ENCODE data around the gene SKA3. TPM values are rescaled to one million over a fixed set of nuclear protein-coding genes. Genes with fewer than 3 reads are reported as not detected.
"Not testable (repeated sequence)": the region's sequence is repeated elsewhere in the genome, so short reads cannot be mapped to it uniquely, and the experiment has no call there.

Gene SKA3
- total RNA-seq: 1 to 10 TPM in 2 of 4 donors, under 1 TPM in 1, not detected in 1; 0.96 to 1.9 (median 1.1) TPM

DNA sequence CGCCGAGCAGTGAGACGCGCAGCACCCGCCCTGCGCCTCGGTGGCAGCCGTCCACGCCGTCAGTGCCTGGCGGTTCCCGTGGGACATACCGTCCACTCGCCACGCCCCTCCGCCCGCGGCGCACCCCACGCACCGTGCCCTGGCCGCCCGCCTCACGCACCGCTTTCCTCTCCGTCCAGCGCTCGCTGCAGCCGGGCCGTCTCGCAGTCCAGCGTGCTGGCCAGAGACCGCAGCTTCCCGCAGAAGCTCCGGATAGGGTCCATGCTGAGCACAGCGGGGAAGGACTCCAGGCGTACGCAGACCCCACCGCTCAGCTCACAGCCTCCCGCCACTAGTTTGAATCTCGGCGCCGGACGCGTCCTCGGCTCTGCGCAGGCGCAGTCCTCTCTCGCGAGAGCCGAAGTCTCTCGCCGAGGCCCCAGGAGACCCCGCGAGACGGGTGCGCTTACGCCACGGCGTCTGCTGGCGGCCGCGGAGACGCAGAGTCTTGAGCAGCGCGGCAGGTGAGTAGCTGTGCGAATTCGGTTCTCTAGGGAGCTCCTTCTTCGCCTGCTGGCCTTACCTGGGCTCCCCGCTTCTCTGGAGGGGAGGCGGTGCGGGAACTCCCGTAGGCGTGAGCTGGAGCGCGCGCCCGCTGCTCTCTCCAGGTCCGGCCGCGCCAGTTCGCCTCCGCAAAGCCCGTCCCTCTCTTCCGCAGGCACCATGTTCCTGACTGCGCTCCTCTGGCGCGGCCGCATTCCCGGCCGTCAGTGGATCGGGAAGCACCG, at the start of gene SKA3, which contains the start of gene MRPL57:
SKA3 (minus strand) TSS at position 338 of the 767 bp plus-strand sequence; CDS start at position 263, 75 bp downstream.
MRPL57 (plus strand) TSS at position 444 of the 767 bp plus-strand sequence; CDS start at position 703, 259 bp downstream.
- ATAC-seq (ENCODE audit: low FRiP score) (peak; percentile 98), DNase-seq (ENCODE audit: low spot score) (peak; percentile 78)
- TF ChIP-seq, protein P1, sequence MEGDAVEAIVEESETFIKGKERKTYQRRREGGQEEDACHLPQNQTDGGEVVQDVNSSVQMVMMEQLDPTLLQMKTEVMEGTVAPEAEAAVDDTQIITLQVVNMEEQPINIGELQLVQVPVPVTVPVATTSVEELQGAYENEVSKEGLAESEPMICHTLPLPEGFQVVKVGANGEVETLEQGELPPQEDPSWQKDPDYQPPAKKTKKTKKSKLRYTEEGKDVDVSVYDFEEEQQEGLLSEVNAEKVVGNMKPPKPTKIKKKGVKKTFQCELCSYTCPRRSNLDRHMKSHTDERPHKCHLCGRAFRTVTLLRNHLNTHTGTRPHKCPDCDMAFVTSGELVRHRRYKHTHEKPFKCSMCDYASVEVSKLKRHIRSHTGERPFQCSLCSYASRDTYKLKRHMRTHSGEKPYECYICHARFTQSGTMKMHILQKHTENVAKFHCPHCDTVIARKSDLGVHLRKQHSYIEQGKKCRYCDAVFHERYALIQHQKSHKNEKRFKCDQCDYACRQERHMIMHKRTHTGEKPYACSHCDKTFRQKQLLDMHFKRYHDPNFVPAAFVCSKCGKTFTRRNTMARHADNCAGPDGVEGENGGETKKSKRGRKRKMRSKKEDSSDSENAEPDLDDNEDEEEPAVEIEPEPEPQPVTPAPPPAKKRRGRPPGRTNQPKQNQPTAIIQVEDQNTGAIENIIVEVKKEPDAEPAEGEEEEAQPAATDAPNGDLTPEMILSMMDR (IDR thresholded peaks at IDR 0.05): no peak

DNA sequence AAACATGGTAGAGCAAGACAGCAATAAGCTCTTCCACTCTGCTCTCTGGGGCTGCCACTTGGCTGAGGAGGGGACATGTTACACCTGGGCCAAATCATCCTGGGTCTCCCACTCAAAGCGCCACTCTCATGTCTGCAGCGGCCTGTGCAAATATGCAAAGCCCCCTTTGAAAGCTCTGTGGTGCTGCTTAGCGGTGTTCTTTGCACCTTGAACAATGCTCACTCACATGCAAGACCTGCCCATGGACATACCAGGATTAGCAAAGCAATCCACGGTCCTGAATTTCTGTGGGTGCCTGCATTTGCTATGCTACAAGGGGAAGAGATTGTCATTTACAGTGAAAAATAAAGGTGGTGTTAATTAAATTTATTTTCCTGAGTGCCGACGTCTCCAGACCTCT, 48.7 kb upstream of the SKA3 start:
- DNase-seq (ENCODE audit: low spot score) (no peak), ATAC-seq (ENCODE audit: low FRiP score) (no peak)
- TF ChIP-seq, protein P1 (IDR thresholded peaks at IDR 0.05): no peak

DNA sequence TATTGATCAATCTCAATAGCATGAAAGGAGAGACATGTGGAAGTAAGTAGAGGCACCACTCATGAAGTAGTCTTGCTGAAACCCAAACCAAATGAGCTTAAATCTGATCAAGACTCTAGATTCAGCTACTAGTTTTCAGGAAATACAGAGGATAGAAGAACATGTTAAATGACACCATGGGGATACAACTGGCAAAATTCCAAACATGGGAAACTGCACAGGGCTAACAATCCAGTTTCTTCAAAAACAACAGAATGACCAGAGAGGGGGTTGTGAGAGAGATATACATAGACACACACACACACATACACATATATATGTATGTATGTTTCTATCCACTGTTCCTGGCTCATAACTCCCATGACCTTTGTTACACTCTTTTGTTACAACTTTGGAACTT, 44.9 kb upstream of the SKA3 start:
- DNase-seq (ENCODE audit: low spot score): no peak
- TF ChIP-seq, protein P1 (IDR thresholded peaks at IDR 0.05): no peak
- no peak for ATAC-seq (ENCODE audit: low FRiP score)

DNA sequence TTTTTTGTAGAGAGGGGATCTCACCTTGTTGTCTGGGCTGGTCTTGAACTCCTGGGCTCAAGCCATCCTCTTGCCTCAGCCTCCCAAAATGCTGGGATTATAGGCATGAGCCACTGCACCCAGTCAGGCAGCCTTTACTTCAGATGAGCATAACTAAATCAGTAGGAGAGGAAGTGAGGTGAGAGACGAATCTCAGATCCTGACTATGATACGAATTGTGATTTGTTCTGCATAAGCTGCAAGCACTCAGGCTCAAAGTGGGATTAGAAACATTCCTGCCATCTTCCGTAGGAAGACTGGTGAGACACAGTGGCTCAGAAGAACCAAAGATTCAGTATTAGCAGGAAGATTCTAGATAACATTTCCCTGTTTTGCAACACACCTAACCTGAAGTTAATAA, 43.4 kb upstream of the SKA3 start:
- not testable (repeated sequence) for ATAC-seq (ENCODE audit: low FRiP score); DNase-seq (ENCODE audit: low spot score)

DNA sequence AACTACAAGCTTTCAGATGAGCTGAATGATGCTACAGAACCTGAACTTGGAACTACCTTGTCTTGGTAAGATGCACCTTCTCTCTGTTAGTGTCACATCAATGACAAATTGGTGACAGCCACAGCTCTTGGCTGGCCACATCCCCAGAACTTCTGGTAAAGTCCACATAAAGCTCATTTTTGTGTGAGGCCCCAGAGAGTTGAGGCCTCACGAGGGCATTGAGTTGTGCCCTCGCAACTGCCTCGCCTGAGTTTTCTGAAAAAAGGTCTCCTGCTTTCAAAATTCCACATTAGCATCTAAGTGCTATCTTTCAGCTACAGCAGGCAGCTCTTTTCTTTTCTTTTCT, 42.7 kb upstream of the SKA3 start:
- ATAC-seq (ENCODE audit: low FRiP score) (no peak), DNase-seq (ENCODE audit: low spot score) (no peak)
- TF ChIP-seq, protein P1 (IDR thresholded peaks at IDR 0.05): no peak

DNA sequence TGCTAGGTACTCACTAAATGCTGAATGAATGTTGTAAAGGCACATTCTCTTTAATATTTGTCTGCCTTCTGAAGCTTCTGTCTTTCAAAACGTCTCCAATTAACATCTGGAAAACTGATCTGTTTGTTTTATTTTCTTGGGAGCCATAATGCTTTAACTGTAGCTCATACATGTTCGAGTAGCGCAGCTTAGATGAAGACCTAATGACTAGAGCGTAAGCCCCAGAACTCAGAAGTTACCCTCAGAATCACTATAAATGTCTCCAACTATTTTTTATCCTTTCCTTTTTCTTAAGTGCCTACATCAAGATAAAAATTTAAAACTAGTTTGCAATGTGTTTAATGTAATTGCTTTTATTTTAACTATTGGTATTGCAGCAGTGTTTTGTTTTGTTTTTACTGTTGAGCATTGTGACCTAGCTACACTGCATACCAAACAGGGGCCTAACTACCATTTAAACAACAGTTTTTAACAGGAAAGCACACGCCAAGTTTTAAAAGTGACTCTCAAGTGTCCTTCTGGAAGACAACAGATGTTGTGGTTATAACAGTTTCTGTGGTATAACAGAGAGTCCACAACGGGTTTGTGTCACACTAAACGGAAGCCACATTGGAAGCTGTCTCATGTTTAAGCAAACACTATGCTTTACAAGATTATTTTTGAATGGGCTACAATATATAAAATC, 42.1 kb upstream of the SKA3 start:
- TF ChIP-seq, protein P1 (IDR thresholded peaks at IDR 0.05): no peak
- ATAC-seq (ENCODE audit: low FRiP score) (no peak), DNase-seq (ENCODE audit: low spot score) (no peak)

DNA sequence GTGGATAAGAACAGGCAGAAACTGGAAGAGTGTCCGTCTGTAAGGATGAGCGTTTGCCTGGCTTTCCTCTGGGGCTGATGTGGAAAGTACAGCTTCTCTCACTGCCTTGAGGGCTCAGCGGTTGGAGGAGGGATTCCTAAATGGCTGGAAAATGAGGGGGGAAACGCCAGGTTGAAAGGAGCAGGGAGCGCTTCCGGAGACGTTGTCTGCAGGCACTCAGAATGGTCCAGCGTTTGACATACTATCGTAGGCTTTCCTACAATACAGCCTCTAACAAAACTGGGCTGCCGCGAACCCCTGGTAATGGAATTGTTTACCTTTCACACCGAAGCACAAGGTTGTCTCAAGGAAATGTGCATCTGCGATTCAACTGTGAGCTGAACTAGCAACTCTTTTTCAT, 40.0 kb upstream of the SKA3 start:
- TF ChIP-seq, protein P1 (IDR thresholded peaks at IDR 0.05): no peak
- no peak for ATAC-seq (ENCODE audit: low FRiP score)
- no peak for DNase-seq (ENCODE audit: low spot score)

DNA sequence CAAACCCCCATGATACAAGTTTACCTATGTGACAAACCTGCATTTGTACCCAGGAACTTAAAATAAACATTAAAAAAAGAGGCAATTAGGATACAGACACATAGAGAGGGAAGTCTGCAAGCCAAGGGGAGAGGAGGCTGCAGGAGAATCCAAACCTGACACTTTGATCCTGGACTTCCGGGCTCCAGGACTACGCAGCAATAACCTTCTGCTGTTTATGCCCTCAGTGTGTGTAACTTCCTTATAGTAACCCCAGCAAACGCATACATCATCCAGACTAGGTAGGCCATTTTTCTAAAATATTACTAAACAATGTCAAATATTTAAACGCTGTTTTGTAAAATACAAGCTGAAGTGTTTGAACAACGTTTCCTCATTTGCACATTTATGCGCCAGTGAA, 39.1 kb upstream of the SKA3 start:
- ATAC-seq (ENCODE audit: low FRiP score); DNase-seq (ENCODE audit: low spot score): not testable (repeated sequence)

Data from omental fat pad (tissue), 4 donors.